ENCODE data around the gene DNAJC18. TPM values are rescaled to one million over a fixed set of nuclear protein-coding genes. Genes with fewer than 3 reads are reported as not detected.

DNAJC18 gene
- total and polyA plus RNA-seq, 2 experiments from 2014 or later = 13.4 to 18.9 TPM

DNA sequence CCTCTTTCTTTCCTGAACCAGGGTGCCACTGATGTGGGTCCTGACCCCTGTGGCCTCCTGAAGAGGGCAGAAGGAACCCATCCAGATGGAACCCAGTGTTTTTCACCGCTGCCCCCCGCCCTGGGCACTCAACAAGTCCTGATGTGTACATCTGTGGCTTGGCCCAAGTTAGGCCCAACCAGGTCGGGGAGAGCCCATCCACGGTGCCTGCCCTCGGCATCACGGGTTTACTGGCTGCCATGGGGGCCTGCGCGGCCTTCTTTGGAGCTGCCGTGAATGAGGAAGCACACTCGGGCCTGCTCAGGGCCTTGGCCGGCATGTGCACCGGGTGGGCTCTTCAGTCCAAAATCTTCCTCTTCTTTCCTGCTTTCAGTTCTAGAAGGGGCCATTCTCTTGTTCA is 17.5 kb upstream of the DNAJC18 start:
- Mint-ChIP-seq H3K27ac (no peak overlapping the region), H3K27me3 (ENCODE audit: insufficient read depth, low read depth, poor library complexity) (peaks cover 13% of the 10 kb centered on the region), H3K9me3 (no peaks in the 10 kb centered on the region), H3K36me3 (ENCODE audit: low read depth) (no peaks in the 10 kb centered on the region; the same call in 2 of the 3 replicates), H3K4me3 (no peak overlapping the region), H3K4me1 (peaks cover 21% of the 10 kb centered on the region)
- H3K79me2 ChIP-seq (replicated peaks; ENCODE audit: insufficient read depth) = no peaks in the 10 kb centered on the region
- H3K36me3 ChIP-seq (ENCODE audit: insufficient read depth) = no peaks in the 10 kb centered on the region; the same call in 1 of the 2 replicates
- H3K27ac ChIP-seq (ENCODE audit: low read depth) = no peak overlapping the region
- 0 out of 2 replicates have a peak, but pooled peaks cover 8% of the 10 kb centered on the region for H3K4me1 ChIP-seq (ENCODE audit: insufficient read depth)
- 0 out of 2 replicates have a peak, but pooled peaks cover 6% of the 10 kb centered on the region for H3F3A ChIP-seq (replicated peaks; ENCODE audit: low read depth)
- TF ChIP-seq, protein P1, sequence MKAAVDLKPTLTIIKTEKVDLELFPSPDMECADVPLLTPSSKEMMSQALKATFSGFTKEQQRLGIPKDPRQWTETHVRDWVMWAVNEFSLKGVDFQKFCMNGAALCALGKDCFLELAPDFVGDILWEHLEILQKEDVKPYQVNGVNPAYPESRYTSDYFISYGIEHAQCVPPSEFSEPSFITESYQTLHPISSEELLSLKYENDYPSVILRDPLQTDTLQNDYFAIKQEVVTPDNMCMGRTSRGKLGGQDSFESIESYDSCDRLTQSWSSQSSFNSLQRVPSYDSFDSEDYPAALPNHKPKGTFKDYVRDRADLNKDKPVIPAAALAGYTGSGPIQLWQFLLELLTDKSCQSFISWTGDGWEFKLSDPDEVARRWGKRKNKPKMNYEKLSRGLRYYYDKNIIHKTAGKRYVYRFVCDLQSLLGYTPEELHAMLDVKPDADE (IDR thresholded peaks at IDR 0.05) = no peak
- TF ChIP-seq STAT1 (IDR thresholded peaks at IDR 0.05; ENCODE audit: unreplicated experiment) = no peak
- TF ChIP-seq, protein P2, sequence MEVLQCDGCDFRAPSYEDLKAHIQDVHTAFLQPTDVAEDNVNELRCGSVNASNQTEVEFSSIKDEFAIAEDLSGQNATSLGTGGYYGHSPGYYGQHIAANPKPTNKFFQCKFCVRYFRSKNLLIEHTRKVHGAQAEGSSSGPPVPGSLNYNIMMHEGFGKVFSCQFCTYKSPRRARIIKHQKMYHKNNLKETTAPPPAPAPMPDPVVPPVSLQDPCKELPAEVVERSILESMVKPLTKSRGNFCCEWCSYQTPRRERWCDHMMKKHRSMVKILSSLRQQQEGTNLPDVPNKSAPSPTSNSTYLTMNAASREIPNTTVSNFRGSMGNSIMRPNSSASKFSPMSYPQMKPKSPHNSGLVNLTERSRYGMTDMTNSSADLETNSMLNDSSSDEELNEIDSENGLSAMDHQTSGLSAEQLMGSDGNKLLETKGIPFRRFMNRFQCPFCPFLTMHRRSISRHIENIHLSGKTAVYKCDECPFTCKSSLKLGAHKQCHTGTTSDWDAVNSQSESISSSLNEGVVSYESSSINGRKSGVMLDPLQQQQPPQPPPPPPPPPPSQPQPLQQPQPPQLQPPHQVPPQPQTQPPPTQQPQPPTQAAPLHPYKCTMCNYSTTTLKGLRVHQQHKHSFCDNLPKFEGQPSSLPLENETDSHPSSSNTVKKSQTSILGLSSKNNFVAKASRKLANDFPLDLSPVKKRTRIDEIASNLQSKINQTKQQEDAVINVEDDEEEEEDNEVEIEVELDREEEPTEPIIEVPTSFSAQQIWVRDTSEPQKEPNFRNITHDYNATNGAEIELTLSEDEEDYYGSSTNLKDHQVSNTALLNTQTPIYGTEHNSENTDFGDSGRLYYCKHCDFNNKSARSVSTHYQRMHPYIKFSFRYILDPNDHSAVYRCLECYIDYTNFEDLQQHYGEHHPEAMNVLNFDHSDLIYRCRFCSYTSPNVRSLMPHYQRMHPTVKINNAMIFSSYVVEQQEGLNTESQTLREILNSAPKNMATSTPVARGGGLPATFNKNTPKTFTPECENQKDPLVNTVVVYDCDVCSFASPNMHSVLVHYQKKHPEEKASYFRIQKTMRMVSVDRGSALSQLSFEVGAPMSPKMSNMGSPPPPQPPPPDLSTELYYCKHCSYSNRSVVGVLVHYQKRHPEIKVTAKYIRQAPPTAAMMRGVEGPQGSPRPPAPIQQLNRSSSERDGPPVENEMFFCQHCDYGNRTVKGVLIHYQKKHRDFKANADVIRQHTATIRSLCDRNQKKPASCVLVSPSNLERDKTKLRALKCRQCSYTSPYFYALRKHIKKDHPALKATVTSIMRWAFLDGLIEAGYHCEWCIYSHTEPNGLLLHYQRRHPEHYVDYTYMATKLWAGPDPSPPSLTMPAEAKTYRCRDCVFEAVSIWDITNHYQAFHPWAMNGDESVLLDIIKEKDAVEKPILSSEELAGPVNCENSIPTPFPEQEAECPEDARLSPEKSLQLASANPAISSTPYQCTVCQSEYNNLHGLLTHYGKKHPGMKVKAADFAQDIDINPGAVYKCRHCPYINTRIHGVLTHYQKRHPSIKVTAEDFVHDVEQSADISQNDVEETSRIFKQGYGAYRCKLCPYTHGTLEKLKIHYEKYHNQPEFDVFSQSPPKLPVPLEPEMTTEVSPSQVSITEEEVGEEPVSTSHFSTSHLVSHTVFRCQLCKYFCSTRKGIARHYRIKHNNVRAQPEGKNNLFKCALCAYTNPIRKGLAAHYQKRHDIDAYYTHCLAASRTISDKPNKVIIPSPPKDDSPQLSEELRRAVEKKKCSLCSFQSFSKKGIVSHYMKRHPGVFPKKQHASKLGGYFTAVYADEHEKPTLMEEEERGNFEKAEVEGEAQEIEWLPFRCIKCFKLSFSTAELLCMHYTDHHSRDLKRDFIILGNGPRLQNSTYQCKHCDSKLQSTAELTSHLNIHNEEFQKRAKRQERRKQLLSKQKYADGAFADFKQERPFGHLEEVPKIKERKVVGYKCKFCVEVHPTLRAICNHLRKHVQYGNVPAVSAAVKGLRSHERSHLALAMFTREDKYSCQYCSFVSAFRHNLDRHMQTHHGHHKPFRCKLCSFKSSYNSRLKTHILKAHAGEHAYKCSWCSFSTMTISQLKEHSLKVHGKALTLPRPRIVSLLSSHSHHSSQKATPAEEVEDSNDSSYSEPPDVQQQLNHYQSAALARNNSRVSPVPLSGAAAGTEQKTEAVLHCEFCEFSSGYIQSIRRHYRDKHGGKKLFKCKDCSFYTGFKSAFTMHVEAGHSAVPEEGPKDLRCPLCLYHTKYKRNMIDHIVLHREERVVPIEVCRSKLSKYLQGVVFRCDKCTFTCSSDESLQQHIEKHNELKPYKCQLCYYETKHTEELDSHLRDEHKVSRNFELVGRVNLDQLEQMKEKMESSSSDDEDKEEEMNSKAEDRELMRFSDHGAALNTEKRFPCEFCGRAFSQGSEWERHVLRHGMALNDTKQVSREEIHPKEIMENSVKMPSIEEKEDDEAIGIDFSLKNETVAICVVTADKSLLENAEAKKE (CRISPR knock-in tag; IDR thresholded peaks at IDR 0.05) = no peak
- no peak for TF ChIP-seq ZNF331 (CRISPR knock-in tag; IDR thresholded peaks at IDR 0.05; ENCODE audit: low read depth)
- no peak for TF ChIP-seq JUNB (IDR thresholded peaks at IDR 0.05; ENCODE audit: unreplicated experiment)
- no peak for TF ChIP-seq EZH2 (IDR thresholded peaks at IDR 0.05; ENCODE audit: low read depth, unreplicated experiment)
- TF ChIP-seq NANOG (IDR thresholded peaks at IDR 0.05; ENCODE audit: borderline replicate concordance) = no peak
- TF ChIP-seq, protein P3, sequence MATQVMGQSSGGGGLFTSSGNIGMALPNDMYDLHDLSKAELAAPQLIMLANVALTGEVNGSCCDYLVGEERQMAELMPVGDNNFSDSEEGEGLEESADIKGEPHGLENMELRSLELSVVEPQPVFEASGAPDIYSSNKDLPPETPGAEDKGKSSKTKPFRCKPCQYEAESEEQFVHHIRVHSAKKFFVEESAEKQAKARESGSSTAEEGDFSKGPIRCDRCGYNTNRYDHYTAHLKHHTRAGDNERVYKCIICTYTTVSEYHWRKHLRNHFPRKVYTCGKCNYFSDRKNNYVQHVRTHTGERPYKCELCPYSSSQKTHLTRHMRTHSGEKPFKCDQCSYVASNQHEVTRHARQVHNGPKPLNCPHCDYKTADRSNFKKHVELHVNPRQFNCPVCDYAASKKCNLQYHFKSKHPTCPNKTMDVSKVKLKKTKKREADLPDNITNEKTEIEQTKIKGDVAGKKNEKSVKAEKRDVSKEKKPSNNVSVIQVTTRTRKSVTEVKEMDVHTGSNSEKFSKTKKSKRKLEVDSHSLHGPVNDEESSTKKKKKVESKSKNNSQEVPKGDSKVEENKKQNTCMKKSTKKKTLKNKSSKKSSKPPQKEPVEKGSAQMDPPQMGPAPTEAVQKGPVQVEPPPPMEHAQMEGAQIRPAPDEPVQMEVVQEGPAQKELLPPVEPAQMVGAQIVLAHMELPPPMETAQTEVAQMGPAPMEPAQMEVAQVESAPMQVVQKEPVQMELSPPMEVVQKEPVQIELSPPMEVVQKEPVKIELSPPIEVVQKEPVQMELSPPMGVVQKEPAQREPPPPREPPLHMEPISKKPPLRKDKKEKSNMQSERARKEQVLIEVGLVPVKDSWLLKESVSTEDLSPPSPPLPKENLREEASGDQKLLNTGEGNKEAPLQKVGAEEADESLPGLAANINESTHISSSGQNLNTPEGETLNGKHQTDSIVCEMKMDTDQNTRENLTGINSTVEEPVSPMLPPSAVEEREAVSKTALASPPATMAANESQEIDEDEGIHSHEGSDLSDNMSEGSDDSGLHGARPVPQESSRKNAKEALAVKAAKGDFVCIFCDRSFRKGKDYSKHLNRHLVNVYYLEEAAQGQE (IDR thresholded peaks at IDR 0.05; ENCODE audit: unreplicated experiment) = no peak
- no peak for TF ChIP-seq ZNF114 (CRISPR knock-in tag; IDR thresholded peaks at IDR 0.05)
- TF ChIP-seq CREB1 (CRISPR knock-in tag; IDR thresholded peaks at IDR 0.05; ENCODE audit: low read depth) = no peak
- TF ChIP-seq POLR2AphosphoS5 (IDR thresholded peaks at IDR 0.05; ENCODE audit: low read depth) = no peak
- TF ChIP-seq EZH2phosphoT487 (IDR thresholded peaks at IDR 0.05; ENCODE audit: unreplicated experiment) = no peak
- TF ChIP-seq, protein P4, sequence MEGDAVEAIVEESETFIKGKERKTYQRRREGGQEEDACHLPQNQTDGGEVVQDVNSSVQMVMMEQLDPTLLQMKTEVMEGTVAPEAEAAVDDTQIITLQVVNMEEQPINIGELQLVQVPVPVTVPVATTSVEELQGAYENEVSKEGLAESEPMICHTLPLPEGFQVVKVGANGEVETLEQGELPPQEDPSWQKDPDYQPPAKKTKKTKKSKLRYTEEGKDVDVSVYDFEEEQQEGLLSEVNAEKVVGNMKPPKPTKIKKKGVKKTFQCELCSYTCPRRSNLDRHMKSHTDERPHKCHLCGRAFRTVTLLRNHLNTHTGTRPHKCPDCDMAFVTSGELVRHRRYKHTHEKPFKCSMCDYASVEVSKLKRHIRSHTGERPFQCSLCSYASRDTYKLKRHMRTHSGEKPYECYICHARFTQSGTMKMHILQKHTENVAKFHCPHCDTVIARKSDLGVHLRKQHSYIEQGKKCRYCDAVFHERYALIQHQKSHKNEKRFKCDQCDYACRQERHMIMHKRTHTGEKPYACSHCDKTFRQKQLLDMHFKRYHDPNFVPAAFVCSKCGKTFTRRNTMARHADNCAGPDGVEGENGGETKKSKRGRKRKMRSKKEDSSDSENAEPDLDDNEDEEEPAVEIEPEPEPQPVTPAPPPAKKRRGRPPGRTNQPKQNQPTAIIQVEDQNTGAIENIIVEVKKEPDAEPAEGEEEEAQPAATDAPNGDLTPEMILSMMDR (conservative IDR thresholded peaks at IDR 0.05; ENCODE audit: low read depth in 2 of 2) = no peak
- H3K27me3 ChIP-seq (ENCODE audit: insufficient read depth) = no peaks in the 10 kb centered on the region
- peak overlapping the region; percentile 47; the same call in 1 of the 2 replicates for H2AFZ ChIP-seq
- no peak overlapping the region for H3K4me2 ChIP-seq
- no peaks in the 10 kb centered on the region for H3K9me2 ChIP-seq (ENCODE audit: insufficient read depth)
- no peaks in the 10 kb centered on the region for H4K20me1 ChIP-seq (replicated peaks; ENCODE audit: insufficient read depth)
- no peak for DNase-seq (ENCODE audit: low spot score)
- ATAC-seq = no peak
- H3K4me3 ChIP-seq = no peak overlapping the region
